Uterus (tissue), 4 donors: ENCODE data around the gene RAB26. TPM values are rescaled to one million over a fixed set of nuclear protein-coding genes. Genes with fewer than 3 reads are reported as not detected.

Source experiments
- DNase-seq, 2 donors: peaks; one replicate each; pipeline ENCODE4 v3.0.0-alpha.2; 2019 to 2020
- H3K27ac ChIP-seq, 2 donors: fragments of 200-600 bp; sonication (generic); 1 replicate in 1 of 2; 2 replicates in 1 of 2; pipeline ENCODE4 v1.5.1; 2016 to 2018
- H3K27me3 ChIP-seq, 2 donors: fragments of 200-600 bp; sonication (generic); one replicate each; pipeline ENCODE4 v1.5.1; 2018 to 2019; ENCODE audit warnings: control low read depth in 1 of 2
- H3K36me3 ChIP-seq, 2 donors: fragments of 200-600 bp; sonication (generic); one replicate each; pipeline ENCODE4 v1.5.1; 2019; ENCODE audit warnings: control low read depth in 1 of 2
- H3K4me1 ChIP-seq, 2 donors: fragments of 200-600 bp; sonication (generic); one replicate each; pipeline ENCODE4 v1.5.1; 2018 to 2019; ENCODE audit warnings: control low read depth in 1 of 2
- H3K4me3 ChIP-seq, 2 donors: fragments of 200-600 bp; sonication (generic); 1 replicate in 1 of 2; 2 replicates in 1 of 2; pipeline ENCODE4 v1.5.1; 2018 to 2019; ENCODE audit warnings: mild to moderate bottlenecking in 1 of 2
- H3K9me3 ChIP-seq, 2 donors: fragments of 200-600 bp; sonication (generic); one replicate each; pipeline ENCODE4 v1.5.1; 2019; ENCODE audit warnings: control low read depth in 1 of 2
- CTCF ChIP-seq, 4 experiments: fragments of 200-600 bp in 2 of 4; fragments of 450-650 bp in 2 of 4; sonication (generic) in 2 of 4; IDR thresholded peaks; one replicate each; pipeline ENCODE4 v1.5.1; 2016 to 2019; ENCODE audit warnings: antibody characterized with exemption in 4 of 4, mild to moderate bottlenecking in 2 of 4, moderate library complexity in 1 of 4
- POLR2A ChIP-seq, 2 donors: fragments of 450-650 bp; IDR thresholded peaks; one replicate each; pipeline ENCODE4 v1.6.1; 2016; ENCODE audit warnings: antibody characterized with exemption in 2 of 2, mild to moderate bottlenecking in 1 of 2, moderate library complexity in 1 of 2
- intact Hi-C: fragments of 100-400 bp; cut with DNase I; formaldehyde crosslinking; loops from one replicate; pipeline ENCODE4 v1.15.1; 2023; ENCODE audit warnings: low total_unique reads
- total RNA-seq, 4 donors: library from RNA; depleted of rRNA in 3 of 4; stranded (reverse); fragments of >200 nt in 3 of 4; gene quantifications; one replicate each; pipeline versions ENCODE4 v1.1.0 to v1.2.4, GENCODE V29; 2014 to 2023
- donor health status: DM: yes; HTN: yes; CAD: no.

RAB26 gene
- total RNA-seq, 4 donors from 2014 or later: 0.21 TPM; not detected in 3

- Histone ChIP-seq H3K27me3 (no peaks in the 10 kb centered on the region), H3K9me3 (no peaks in the 10 kb centered on the region), H3K27ac (peak overlapping the region; percentile 40 to 41), H3K4me1 (no peaks in the 10 kb centered on the region), H3K36me3 (no peaks in the 10 kb centered on the region), H3K4me3 (peak overlapping the region in 1 of 2 donors; percentile 21)
- TF ChIP-seq CTCF (IDR thresholded peaks at IDR 0.05) (no peak), POLR2A (IDR thresholded peaks at IDR 0.05) (no peak)
- DNase-seq: no peak
- intact Hi-C loops: no loop called here
Measured at GRCh38 chr16:2170587-2171435, 22.4 kb downstream of the RAB26 start.

- H3K36me3 ChIP-seq: no peaks in the 10 kb centered on the region
- DNase-seq: no peak
- no peak overlapping the region for H3K27ac ChIP-seq
- no peaks in the 10 kb centered on the region for H3K27me3 ChIP-seq
- no peaks in the 10 kb centered on the region for H3K4me1 ChIP-seq
- H3K4me3 ChIP-seq: no peak overlapping the region
- H3K9me3 ChIP-seq: no peaks in the 10 kb centered on the region
- intact Hi-C loops: no loop called here
- TF ChIP-seq POLR2A (IDR thresholded peaks at IDR 0.05): no peak
- TF ChIP-seq CTCF (IDR thresholded peaks at IDR 0.05): no peak
Measured at GRCh38 chr16:2171601-2172178, 23.3 kb downstream of the RAB26 start.

DNA sequence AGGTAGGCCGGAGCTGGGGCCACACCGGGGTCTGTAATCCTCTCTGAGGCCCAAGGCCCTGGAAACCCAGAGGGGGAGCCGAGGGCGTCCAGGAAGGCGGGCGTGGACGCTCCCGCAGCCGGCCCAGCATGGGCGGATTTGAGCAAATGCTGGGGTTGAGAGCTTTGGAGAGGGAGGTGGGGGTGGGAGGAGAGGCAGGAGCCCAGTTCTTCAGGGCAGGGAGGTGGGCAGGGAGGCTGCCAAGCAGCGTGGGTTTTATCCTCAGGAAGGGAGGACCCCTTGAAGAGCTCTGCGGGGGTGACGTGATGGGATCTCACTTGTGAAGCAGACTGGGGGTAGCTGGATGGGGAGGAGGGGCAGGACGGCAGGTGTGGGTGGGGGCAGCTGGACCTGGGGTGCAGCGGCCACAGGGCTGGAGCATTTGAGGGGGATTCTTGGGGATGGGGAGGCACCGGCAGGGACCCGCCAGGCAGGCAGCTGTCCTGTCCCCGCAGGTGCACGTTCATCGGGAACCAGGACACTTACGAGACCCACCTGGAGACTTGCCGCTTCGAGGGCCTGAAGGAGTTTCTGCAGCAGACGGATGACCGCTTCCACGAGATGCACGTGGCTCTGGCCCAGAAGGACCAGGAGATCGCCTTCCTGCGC, 24.4 kb downstream of the RAB26 start:
- Histone ChIP-seq H3K27me3 (no peaks in the 10 kb centered on the region), H3K36me3 (no peaks in the 10 kb centered on the region), H3K27ac (no peak overlapping the region), H3K4me3 (no peak overlapping the region), H3K9me3 (no peaks in the 10 kb centered on the region), H3K4me1 (no peaks in the 10 kb centered on the region)
- DNase-seq: no peak
- TF ChIP-seq CTCF (IDR thresholded peaks at IDR 0.05) (no peak), POLR2A (IDR thresholded peaks at IDR 0.05) (no peak)
- intact Hi-C loops: no loop called here

- H3K4me3 ChIP-seq: no peak overlapping the region
- H3K4me1 ChIP-seq: no peaks in the 10 kb centered on the region
- no peaks in the 10 kb centered on the region for H3K36me3 ChIP-seq
- H3K27me3 ChIP-seq: no peaks in the 10 kb centered on the region
- H3K27ac ChIP-seq: no peak overlapping the region
- intact Hi-C loops: no loop called here
- no peak for DNase-seq
- H3K9me3 ChIP-seq: no peaks in the 10 kb centered on the region
- no peak for TF ChIP-seq CTCF (IDR thresholded peaks at IDR 0.05)
Measured at GRCh38 chr16:2173366-2173765, 24.9 kb downstream of the RAB26 start.

GRCh38 chr16:2173916-2174315, 25.5 kb downstream of the RAB26 start:
- Histone ChIP-seq H3K27me3 (no peaks in the 10 kb centered on the region), H3K36me3 (no peaks in the 10 kb centered on the region), H3K27ac (no peak overlapping the region), H3K4me3 (no peak overlapping the region), H3K4me1 (no peaks in the 10 kb centered on the region), H3K9me3 (no peaks in the 10 kb centered on the region)
- intact Hi-C loops: no loop called here
- TF ChIP-seq POLR2A (IDR thresholded peaks at IDR 0.05): no peak
- TF ChIP-seq CTCF (IDR thresholded peaks at IDR 0.05): no peak
- no peak for DNase-seq
